Measurements from ENCODE around the gene MAD2L1BP.

- TF ChIP-seq CTCF (IDR thresholded peaks at IDR 0.05 in 2 of 3, conservative IDR thresholded peaks at IDR 0.05 in 1 of 3; ENCODE audit: borderline replicate concordance in 1 of 3, insufficient read depth in 1 of 3, low read depth in 2 of 3, low read length in 2 of 3): no peak
- no peak for TF ChIP-seq SP1 (IDR thresholded peaks at IDR 0.05; ENCODE audit: low read depth)
- no peak for TF ChIP-seq YY1 (IDR thresholded peaks at IDR 0.05; ENCODE audit: extremely low read depth, insufficient replicate concordance, low read depth, low read length)
- TF ChIP-seq CEBPB (IDR thresholded peaks at IDR 0.05; ENCODE audit: low read depth): no peak
- TF ChIP-seq JUND (IDR thresholded peaks at IDR 0.05): no peak
- TF ChIP-seq POLR2AphosphoS5 (IDR thresholded peaks at IDR 0.05; ENCODE audit: low read depth, low read length): no peak
These were observed 30.7 kb downstream of the MAD2L1BP start for GRCh38 chr6:43666196-43666920.
